ENCODE measurements around the gene GALP.
"Not testable (repeated sequence)": the region's sequence is repeated elsewhere in the genome, so short reads cannot be mapped to it uniquely, and the experiment has no call there.

The GALP gene

DNA sequence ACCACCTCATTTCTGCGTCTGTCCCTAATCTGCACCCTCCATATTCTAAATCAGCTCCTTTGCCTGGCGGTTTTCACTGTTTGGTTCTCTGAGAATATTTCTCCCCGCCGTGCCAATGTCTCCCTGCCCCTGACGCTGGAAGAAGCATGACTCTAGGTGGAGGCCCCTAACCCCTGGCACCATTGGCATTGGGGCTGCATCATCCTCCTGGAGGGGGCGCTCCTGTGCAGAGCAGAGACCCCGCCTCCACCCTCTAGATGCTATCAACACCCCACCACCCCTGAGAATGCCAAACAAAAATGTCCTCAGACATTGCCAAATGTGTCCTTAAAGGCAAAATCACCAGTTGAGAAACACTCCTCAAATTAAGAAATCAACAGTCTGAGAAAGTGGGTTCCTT lies 15.3 kb downstream of the GALP start:
- DNase-seq (ENCODE audit: low read depth in 2 of 2) = no peak

DNA sequence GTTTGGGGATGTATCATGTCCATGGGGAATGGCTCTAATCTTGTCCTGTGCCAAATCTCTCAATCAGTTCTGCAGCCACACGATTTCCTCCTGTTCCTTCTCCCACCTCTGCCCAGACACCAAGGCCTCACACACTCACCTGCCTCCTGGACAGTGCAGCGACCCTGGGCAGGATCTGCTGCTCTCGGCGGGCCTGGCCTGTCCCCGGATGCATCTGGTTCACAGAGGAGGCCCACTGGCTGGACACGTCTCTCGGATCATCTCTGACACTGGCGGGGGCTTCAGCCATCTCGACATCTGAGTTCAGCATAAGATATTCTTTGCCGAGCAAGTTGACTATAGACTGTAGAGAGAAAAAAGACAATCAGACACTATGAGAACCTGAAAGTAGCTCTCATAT lies 15.9 kb downstream of the GALP start:
- no peak for DNase-seq (ENCODE audit: low read depth in 2 of 2)

DNA sequence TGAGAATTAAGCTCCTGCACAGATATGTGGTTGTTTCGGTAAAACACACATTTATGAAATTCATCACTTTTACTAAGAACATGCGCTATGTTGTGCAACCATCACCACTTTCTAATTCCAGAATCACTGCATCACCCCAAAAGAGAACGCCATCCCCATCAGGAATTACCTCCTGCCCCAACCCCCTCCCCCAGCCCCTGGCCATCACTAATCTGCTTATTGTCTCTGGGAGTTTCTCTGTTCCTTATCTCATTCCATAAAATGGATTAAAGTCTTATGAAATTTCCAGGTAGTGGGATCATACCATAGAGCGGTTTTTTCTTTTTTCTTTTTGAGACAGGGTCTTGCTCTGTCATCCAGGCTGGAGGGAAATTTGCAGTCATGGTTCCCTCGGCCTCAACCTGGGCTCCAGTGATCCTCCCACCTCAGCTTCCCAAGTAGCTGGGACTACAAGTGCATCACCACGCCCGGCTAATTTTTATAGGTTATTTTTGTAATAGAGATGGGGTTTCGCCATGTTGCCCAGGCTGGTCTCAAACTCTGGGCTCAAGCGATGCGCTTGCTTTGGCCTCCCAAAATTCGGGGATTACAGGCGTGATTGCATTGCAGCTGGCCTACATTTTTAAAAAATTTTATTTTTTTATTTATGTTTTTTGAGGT lies 18.3 kb downstream of the GALP start:
- no peak for DNase-seq (ENCODE audit: low read depth in 2 of 2)

DNA sequence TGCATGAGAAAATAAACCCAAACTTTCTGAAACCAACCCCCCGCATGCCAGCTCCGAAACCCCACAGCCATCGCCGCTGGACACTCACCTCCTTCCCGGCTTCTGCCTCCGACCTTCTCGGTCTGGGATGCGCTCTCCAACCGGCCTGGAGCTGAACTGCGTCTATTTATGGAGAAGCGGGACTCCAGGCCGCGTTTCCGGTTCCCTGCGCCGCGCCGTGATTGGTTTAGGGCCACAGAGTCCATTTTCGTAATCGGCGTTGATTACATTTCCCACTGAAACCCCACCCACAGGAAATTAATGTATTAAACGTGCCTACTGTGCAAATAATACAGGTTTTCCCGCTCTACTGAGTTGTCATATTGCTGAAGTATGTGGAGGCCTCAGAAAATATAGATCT lies 21.8 kb downstream of the GALP start, which contains the start of gene ZSCAN5B:
Gene ZSCAN5B, minus strand, starts transcription at position 138 of the 400 bp plus-strand sequence. CDS start 4,731 bp downstream, outside the sequence.
- not testable (repeated sequence) for DNase-seq (ENCODE audit: low read depth in 2 of 2)

DNA sequence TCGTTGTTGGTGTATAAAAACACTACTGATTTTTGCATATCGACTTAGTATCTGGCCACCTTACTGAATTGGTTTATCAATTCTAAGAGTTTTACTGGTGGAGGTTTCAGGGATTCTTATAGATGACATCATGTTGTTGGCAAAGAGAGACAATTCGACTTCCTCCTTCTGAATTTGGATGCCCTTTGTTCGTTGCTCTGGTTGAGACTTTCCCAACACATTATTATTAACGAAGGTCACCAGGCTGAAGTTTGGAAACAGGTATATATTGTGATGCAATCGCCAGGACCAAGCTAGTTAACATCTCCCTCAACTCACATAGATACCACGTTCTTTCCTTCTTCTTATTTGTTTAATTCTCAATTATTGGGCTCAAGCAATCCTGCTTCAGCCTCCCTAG lies 23.9 kb downstream of the GALP start:
- no peak for DNase-seq (ENCODE audit: low read depth in 2 of 2)

DNA sequence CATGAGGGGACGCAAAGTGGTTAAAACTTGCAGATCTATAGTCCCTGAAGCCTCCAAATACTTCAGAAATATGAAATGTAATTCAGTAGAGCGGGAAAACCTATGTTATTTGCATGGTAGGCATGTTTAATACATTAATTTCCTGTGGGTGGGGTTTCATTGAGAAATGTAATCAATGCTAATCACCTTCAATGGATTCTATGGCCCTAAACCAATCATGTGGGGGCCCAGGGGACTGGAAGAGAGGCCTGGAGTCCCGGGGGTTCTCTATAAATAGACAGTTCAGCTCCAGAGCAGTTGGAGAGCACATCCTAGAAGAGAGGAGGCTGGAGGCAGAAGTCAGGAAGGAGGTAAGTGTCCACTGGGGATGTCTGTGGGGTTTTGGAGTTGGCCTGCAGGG lies 26.2 kb downstream of the GALP start, which contains the start of gene ZSCAN5C:
Gene ZSCAN5C, plus strand, starts transcription at position 301 of the 400 bp plus-strand sequence. CDS start 3,641 bp downstream, outside the sequence.
- DNase-seq (ENCODE audit: low read depth in 2 of 2) = no peak

DNA sequence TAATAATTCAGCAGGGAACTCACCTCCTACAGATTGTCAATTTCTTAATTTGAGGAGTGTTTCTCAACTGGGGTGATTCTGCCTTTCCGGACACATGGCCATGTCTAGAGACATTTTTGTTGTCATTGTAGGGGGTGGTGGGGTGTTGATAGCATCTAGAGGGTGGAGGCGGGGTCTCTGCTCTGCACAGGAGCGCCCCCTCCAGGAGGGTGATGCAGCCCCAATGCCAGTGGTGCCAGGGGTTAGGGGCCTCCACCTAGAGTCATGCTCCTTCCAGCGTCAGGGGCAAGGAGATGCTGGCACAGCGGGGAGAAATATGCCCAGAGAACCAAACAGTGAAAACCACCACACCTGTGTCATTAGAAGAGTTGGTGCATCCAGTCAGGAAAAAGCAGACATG lies 31.8 kb downstream of the GALP start:
- DNase-seq (ENCODE audit: low read depth in 2 of 2) = not testable (repeated sequence)

DNA sequence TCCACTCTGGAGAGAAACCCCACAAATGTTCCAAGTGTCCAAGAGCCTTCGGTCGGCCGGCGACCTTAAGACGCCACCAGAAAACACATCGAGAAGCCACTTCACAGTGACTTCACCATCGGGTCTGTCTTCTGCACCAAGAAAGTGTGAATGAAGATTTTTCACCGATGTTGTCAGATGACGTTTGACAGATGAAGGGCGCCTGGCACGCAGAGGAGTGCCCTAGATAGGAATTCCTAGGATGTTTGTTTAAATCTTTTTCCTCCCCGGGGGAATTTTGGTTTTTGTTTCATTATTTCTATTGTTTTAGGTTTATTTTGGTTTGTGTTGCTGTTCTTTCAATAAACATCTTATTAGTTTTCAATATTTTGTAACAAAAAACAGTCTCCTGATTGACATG lies 33.3 kb downstream of the GALP start:
- no peak for DNase-seq (ENCODE audit: low read depth in 2 of 2)

DNA sequence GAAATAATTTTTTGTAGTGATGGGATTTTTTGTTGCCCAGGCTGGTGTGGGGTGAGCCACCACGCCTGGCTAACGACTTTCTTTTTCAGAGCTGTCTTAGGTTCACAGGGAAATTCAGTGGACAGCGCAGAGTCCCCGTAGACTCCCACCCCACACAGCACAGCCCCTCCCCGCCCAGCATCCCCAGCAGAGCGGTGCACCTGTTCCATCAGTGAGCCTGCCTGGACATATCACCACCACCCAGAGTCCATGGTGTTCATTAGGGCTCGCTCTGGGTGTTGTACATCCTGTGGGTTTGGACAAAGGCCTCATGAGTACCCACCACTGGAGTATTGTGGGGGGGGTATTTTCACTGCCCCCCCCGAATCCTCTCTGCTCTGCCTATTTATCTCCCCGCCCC lies 34.2 kb downstream of the GALP start:
- not testable (repeated sequence) for DNase-seq (ENCODE audit: low read depth in 2 of 2)

DNA sequence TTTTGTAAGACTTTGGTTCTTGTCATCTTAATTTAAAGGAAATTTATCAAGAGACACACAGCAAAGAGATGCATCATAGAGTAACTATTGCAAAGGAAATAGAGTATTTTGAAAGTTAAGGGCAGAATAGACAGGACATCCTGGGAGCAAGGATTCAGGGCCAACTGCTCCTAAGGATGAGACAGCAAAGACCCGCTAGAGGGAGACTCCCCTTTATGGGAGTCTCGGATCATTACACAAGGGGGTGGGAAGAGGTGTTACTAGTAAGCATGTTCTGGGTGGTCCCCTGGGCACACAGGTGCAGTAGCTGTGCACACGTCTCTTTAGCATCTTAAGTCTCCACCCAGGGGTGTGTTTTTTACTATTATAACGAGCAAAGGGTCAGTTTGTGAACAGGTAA lies 35.9 kb downstream of the GALP start:
- DNase-seq (ENCODE audit: low read depth in 2 of 2) = no peak

DNA sequence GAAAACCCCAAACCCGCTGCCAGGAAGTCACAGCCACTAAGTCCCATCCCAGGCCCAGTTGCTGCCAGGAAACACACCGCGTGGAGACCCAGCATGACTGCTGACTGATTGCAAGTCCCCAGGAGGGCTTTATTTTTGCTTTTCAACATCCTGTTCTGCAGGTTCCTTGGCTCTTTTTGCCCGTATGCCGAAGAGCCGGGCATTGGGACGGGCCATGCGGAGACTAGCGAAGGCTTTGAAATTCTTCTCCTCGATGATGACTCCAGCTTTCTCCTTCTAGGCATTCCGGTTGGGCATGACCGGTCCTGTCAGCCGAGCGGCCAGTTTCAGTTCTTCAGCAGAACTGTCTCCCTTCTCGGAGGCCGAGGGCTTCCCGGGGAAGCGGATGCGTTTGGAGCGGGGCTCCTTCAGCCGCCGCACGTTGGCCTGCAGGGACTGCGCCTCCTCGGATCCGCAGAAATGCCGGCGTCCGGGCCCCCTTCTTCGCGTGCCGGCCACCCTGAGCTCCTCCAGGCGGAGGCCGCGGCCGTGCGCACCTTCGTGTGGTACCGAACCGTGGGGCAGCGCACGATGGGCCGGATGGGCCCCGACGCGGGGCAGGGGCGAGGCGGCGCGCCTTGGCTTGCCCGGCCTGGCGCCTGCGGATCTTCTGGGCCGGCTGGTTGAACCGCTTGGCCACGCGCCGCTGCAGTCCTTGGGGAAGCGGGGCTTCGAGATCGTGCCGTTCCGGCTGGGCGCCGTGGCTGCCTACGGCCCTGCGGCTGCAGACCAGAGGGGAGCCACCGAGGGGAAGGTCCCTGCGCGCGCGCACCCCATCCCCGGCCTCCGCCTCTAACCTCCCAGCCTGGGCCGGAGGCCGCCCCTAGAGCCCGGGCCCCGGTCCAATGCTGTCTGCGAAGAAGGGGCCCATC lies 41.5 kb downstream of the GALP start:
- DNase-seq (ENCODE audit: low read depth in 2 of 2) = no peak

DNA sequence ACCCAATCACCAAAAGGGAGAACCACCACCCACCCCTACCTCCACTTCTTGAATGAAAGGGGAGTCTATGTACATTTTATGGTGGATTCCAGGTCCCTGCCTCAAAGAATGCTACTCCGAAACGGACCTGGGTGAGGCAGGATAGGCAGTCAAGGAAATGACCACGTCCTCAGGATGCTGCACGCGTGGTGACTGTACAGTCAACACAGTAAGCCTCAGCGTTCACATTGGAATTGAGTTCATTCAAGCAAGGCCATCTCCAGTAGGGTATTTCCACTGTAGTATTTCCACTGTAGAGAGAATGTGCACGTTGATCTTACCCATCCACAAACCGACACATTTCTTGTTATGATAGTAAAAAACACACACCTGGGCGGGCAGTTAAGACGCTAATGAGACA lies 43.2 kb downstream of the GALP start:
- no peak for DNase-seq (ENCODE audit: low read depth in 2 of 2)

DNA sequence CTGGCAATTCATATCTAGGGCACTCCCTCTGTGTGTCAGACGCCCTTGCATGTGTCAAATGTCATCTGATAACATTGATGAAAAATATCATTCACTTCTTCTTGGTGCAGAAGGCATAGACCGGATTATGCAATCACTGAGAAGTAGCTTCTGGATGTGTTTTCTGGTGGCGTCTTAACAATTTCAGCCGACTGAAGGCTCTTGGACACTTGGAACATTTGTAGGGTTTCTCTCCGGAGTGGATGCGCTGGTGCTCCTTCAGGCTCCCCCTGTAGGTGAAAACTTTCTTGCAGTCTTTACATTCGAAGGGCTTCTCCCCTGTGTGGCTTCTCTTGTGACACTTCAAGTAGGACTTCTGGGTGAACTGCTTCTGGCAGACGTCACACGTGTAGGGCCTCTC lies 45.6 kb downstream of the GALP start:
- not testable (repeated sequence) for DNase-seq (ENCODE audit: low read depth in 2 of 2)

DNA sequence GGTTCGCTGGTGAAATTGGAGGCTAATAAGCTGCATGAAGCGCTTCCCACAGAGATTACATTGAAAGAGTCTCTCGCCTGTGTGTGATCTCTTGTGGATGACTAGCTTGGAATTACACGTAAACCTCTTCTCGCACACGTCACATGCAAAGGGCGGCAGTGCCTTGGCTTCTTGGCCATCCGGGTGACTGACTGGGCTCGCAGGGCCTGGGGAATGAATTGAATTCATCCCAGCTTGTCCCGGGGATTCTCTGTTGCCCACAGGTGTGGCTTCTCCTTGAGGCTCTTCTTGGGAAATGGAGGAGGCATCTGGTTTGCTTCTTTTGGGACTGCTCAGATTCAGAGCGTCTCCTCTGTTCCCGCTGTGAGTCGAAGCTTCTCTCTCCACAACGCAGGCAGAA lies 46.0 kb downstream of the GALP start:
- no peak for DNase-seq (ENCODE audit: low read depth in 2 of 2)

DNA sequence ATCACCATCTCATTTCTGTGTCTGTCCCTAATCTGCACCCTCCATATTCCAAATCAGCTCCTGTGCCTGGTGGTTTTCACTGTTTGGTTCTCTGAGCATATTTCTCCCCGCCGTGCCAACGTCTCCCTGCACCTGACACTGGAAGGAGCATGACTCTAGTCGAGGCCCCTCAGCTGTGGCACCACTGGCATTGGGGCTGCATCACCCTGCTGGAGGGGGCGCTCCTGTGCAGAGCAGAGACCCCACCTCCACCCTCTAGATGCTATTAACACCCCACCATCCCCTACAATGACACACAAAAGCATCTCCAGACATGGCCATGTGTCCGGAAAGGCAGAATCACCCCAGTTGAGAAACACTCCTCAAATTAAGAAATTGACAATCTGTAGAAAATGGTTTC lies 47.1 kb downstream of the GALP start:
- no peak for DNase-seq (ENCODE audit: low read depth in 2 of 2)

DNA sequence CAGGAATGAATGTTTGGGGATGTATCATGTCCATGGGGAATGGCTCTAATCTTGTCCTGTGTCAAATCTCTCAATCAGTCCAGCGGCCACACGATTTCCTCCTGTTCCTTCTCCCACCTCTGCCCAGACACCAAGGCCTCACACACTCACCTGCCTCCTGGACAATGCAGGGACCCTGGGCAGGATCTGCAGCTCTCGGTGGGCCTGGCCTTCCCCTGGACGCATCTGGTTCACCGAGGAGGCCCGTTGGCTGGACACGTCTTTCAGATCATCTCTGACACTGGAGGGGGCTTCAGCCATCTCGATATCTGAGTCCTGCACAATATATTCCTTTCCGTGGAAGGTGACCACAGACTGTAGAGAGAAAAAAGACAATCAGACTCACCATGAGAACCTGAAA lies 47.7 kb downstream of the GALP start:
- no peak for DNase-seq (ENCODE audit: low read depth in 2 of 2)
